Measurements from ENCODE around the gene MALRD1. TPM values are rescaled to one million over a fixed set of nuclear protein-coding genes. Genes with fewer than 3 reads are reported as not detected.

Gene MALRD1
- total and polyA plus RNA-seq, 2 of the 8 experiments (the other 6 are each of a cell fraction or from before 2014, with no cell fraction given), result 0.32 to 0.35 TPM

DNA sequence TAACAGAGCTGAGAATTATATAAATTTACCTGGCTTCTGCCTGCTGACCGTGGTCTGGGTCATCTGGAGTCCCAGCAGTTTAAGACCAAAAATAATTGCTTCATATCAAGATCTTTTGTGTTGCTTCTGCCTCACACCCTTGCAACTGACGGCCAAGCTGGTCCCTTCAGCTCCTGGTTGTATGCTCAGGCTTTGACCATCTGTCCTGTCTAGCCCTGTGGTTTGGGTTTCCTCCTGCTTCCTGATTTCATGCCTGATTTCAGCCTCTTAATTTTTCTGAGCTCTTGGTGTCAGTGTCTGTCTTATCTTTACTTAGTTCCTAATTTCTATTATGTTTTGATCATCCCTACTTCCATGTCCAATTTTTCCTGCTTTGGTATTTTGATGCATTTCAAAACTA lies 679.8 kb downstream of the MALRD1 start:
- Histone ChIP-seq H3K23ac (ENCODE audit: insufficient read length) (no peak overlapping the region), H4K5ac (ENCODE audit: insufficient read length, low read depth, low read length) (no peak overlapping the region), H3K14ac (ENCODE audit: insufficient read length) (no peak overlapping the region), H3K4me2 (ENCODE audit: insufficient read depth in 1 of 2, low read depth in 2 of 2, low read length in 2 of 2) (no peak overlapping the region), H4K20me1 (replicated peaks in 1 of 2; ENCODE audit: control insufficient read depth in 1 of 2, insufficient read depth in 2 of 2, low read length in 2 of 2) (no peaks in the 10 kb centered on the region), H2BK15ac (ENCODE audit: low read length) (no peak overlapping the region), H2BK5ac (ENCODE audit: low read depth, low read length) (no peak overlapping the region), H3K9ac (replicated peaks in 1 of 4; ENCODE audit: extremely low read depth in 1 of 4, low read depth in 3 of 4, low read length in 3 of 4) (no peak overlapping the region), H2BK120ac (replicated peaks; ENCODE audit: low read depth, low read length) (no peak overlapping the region), H3K4ac (replicated peaks; ENCODE audit: insufficient read length, low read depth, low read length) (no peak overlapping the region), H3K79me2 (ENCODE audit: control insufficient read depth in 1 of 2, insufficient read depth in 2 of 2, low read length in 2 of 2) (no peaks in the 10 kb centered on the region), H4K91ac (replicated peaks; ENCODE audit: insufficient read length, low read length) (no peak overlapping the region), H3K56ac (replicated peaks; ENCODE audit: insufficient read length, low read depth, low read length) (no peak overlapping the region), H2BK12ac (ENCODE audit: low read depth, low read length) (no peak overlapping the region), H3K36me3 (ENCODE audit: control insufficient read depth in 2 of 4, insufficient read depth in 4 of 4, low read length in 3 of 4) (no peaks in the 10 kb centered on the region), H3K27me3 (replicated peaks in 1 of 4; ENCODE audit: control insufficient read depth in 3 of 4, extremely low read depth in 1 of 4, insufficient read depth in 3 of 4, low read length in 3 of 4) (no peaks in the 10 kb centered on the region), H4K8ac (ENCODE audit: extremely low read depth, insufficient read depth, low read length) (no peak overlapping the region), H2BK20ac (ENCODE audit: low read length) (no peak overlapping the region), H3K4me1 (replicated peaks in 1 of 4; ENCODE audit: control insufficient read depth in 3 of 4, insufficient read depth in 4 of 4, low read length in 3 of 4) (no peaks in the 10 kb centered on the region), H3K23me2 (ENCODE audit: low read depth, low read length) (no peaks in the 10 kb centered on the region), H2AK5ac (ENCODE audit: low read depth, low read length) (no peak overlapping the region), H3K27ac (ENCODE audit: low read depth, low read length) (no peak overlapping the region), H3K18ac (ENCODE audit: extremely low read depth, low read length) (no peak overlapping the region), H3K79me1 (ENCODE audit: low read depth, low read length) (no peaks in the 10 kb centered on the region), H3K4me3 (ENCODE audit: extremely low read depth in 1 of 4, insufficient read depth in 2 of 4, low read depth in 3 of 4, low read length in 4 of 4) (no peak overlapping the region), H3K9me3 (ENCODE audit: insufficient read depth in 2 of 2, low read depth in 1 of 2, low read length in 1 of 2) (no peaks in the 10 kb centered on the region), H2AFZ (ENCODE audit: low read length) (no peak overlapping the region; the same call in 1 of the 2 replicates)
- POLR2A ChIA-PET (ENCODE audit: partially characterized antibody), result no interaction called here
- TF ChIP-seq BCL11A (IDR thresholded peaks at IDR 0.05; ENCODE audit: low read depth in 2 of 2, low read length in 2 of 2) (no peak), JUN (IDR thresholded peaks at IDR 0.05; ENCODE audit: low read depth, low read length) (no peak)
- FAIRE-seq (no peak), DNase-seq (ENCODE audit: low read depth in 1 of 2, low spot score in 2 of 2) (no peak)
- WGBS, 2 experiments (ENCODE audit: extremely low coverage in 1 of 2, insufficient coverage in 1 of 2, insufficient read length in 1 of 2, insufficient replicate concordance in 2 of 2, low coverage in 1 of 2, low lambda C conversion rate in 2 of 2, missing lambda C conversion rate in 1 of 2), result 81% methylated on average over 2 of the region's 2 CpGs; no CpG with 5 or more reads in 1 of the 2 experiments
- CTCF ChIA-PET (ENCODE audit: partially characterized antibody), result no interaction called here
